GM18858 (cell line): ENCODE results near the gene ARAP2.

Experiments
- ATAC-seq: cut with Tn5 transposase; IDR thresholded peaks from one replicate; pipeline ENCODE4 v1.9.1; 2021; ENCODE audit not compliant: unreplicated experiment

Gene ARAP2

DNA sequence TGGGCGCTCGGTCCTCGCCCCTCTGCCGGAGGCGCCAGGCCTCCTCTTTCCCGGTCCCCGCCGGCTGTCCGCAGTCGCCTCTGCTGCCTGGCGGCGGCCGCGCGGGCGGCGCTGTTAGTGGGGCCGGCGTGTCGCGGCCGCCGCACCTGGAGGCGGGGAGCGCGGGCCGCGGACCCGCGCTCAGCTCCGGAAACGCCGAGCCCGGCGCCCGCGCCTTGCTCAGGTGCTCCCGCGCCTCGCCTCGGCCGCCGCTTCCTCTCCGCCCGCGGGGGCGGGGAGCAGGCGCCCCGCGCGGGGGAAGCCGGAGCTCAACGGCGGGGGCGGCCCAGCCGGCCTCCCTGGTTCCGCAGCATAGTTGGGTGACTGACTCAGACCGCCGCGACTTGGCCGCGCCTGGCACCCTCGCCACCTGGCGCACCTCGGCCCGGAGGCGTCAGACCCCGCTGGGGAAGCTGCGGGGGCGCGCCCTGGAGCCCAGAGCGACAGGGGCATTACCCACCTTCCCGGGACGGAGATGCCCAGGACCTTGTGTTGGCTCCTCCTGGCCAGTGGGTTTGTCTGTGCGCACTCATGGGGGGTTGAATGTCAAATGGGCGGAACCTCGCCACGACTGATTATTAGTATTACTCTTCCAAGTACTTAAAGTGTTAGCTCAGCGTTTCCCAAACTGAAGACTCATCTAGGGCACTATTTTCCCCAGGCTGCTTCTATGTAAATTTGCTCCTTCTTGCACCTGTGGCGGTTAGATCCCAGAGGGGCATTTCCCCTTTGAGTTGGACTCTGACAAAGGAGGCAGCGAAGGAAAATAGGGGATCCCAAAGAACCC, at the start of gene ARAP2:
ARAP2 (minus strand) TSS at position 258 of the 826 bp plus-strand sequence. CDS start 15,028 bp downstream, outside the sequence.
- peak; percentile 50 for ATAC-seq

- no peak for ATAC-seq
Measured at GRCh38 chr4:36292556-36293188, 48.4 kb upstream of the ARAP2 start.

- no peak for ATAC-seq
Measured at GRCh38 chr4:36290641-36291040, 46.3 kb upstream of the ARAP2 start.

DNA sequence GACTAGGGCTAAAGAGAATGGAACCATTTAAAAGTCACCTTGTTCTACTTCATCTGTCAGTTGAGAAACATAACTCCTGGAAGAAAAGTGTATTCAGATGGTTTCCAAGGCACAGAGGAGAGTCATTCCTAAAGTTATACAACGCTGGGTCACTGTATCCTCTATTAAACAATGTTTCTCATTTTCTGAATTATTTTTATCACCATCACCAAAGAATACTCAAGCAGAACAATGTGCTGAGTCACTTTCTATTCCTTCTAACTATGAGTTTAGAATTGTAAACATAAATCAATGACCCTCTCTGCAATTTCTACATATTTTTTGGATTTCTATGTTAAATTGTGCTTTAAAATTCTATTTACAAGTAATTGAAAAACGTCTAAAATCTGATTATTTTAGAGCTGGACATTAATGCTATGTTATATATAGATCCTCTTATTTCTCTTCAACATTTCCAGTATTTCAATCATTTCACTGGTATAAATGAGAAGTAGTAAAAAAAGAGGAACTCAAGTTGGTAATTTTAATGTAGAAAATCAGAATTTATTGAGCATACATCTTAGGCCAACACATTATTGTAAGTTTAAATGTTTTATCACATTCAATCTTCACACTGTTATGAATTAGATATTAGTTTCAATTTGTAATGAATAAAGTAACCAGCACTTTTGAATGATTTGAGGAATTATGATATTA, 44.6 kb upstream of the ARAP2 start:
- ATAC-seq, result no peak

DNA sequence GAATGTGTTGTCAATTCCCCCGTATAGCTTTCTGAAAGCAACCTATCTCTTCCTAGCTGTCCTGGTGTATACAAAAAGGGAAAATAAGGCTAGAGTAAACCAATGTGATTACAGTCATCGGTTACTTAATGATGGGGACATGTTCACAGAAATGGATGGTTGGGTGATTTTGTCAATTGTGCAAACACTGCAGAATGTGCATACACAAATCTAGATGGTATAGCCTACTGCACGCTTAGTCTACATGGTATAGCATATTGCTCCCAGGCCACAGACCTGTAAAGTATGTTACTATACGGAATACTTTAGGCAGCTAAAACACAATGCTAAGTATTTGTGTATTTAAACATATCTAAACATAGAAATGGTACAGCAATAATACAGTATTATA, 42.2 kb upstream of the ARAP2 start:
- ATAC-seq, result no peak

DNA sequence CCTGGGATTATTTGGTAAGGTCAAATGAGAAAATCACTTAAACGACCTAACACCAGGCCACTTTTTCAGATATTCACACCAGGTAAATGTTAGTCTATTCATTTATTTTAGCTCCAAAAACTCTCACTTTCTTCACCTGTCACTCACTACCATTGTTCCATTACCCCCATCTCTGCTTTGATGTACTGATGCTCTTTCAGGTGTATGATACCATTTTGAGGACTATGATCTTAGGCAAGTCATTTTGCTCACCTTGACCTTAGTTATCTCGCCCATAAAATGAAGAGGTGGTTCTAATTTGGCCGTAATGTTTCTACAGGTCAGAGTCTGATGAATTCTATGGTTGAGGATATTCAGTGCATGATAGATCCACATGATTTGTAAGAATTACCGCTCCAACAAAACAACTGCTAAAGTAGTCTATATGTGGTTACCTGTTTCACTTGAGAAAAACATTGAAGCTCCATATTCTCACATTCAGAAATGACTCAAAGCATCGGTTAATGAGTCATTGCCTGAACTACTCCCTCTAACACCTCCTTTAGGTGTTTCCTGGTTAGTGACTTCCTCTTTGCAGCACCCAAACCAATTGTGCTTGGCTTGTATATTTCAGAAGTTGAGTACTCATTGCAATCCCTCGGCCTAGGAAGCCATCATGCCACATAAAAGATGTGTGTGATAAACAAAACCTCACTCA, 41.6 kb upstream of the ARAP2 start:
- ATAC-seq, result peak; percentile 97

GRCh38 chr4:36283912-36284465, 39.7 kb upstream of the ARAP2 start:
- no peak for ATAC-seq

GRCh38 chr4:36282503-36283030, 38.3 kb upstream of the ARAP2 start:
- ATAC-seq, result no peak

GRCh38 chr4:36281384-36282106, 37.2 kb upstream of the ARAP2 start, which contains the start of gene DTHD1:
Gene DTHD1 (plus strand): TSS chr4:36281616. CDS start chr4:36281759, 143 bp downstream.
- no peak for ATAC-seq

DNA sequence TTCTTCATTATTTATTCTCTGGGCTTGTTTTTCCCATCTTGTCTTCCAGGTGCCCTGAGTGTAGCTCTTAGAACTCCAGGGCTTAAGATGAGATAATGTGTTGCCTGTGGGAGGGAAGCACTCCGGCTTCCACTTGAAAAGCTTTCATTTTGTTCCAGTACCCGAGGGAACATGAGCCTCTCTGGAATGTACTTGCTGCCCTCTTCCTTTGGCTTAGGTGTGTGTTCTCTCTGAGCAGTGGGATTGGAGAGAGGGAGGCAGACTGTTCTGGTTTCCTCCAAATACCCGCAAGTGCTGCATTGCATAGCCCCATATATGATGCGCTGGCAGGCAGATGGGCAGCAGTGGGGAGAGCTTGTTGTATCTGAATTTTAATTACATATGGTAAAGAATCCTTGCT, 36.2 kb upstream of the ARAP2 start:
- ATAC-seq, result no peak

- ATAC-seq, result no peak
Measured at GRCh38 chr4:36278789-36279188, 34.5 kb upstream of the ARAP2 start.

- peak; percentile 54 for ATAC-seq
Measured at GRCh38 chr4:36277533-36277932, 33.2 kb upstream of the ARAP2 start.

DNA sequence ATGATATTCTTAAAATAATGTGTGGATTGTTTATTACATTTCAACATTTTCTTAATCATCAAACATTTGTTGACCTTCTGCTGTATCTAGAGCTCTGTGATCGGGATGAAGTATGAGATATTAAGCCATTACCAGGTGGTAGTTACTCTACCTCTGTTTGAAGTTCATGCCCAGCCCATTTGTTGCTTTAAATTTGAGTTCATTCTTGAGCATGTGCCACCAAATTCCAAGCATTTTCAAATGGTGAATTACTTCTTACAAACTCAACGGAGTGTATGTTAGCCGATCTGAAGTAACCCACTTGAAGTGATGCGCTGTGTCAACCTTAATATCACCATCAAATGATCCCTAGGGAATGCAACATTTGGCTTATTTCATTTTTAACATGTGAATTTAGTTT, 29.8 kb upstream of the ARAP2 start:
- ATAC-seq, result no peak

GRCh38 chr4:36273276-36273675, 29.0 kb upstream of the ARAP2 start:
- ATAC-seq, result no peak

- no peak for ATAC-seq
Measured at GRCh38 chr4:36269533-36270173, 25.3 kb upstream of the ARAP2 start.

DNA sequence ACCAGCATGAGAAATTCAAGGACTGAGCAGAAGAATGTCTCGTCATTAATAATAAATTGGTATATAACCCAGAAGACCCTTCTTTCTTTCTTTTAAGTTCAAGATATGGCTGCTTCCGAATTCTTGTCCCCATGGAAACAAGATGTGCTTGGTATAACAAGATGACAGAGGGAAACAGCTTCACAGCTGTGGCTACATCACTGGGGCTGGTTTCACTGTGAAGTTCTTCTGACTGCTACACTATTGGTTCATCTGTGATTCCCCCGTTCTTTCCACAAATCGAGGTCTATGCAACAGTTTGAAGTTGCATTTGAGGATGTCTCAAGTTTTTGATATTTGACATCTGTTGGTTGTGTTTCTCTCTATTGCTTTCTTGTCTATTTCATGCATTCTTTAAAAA, 24.8 kb upstream of the ARAP2 start:
- no peak for ATAC-seq

DNA sequence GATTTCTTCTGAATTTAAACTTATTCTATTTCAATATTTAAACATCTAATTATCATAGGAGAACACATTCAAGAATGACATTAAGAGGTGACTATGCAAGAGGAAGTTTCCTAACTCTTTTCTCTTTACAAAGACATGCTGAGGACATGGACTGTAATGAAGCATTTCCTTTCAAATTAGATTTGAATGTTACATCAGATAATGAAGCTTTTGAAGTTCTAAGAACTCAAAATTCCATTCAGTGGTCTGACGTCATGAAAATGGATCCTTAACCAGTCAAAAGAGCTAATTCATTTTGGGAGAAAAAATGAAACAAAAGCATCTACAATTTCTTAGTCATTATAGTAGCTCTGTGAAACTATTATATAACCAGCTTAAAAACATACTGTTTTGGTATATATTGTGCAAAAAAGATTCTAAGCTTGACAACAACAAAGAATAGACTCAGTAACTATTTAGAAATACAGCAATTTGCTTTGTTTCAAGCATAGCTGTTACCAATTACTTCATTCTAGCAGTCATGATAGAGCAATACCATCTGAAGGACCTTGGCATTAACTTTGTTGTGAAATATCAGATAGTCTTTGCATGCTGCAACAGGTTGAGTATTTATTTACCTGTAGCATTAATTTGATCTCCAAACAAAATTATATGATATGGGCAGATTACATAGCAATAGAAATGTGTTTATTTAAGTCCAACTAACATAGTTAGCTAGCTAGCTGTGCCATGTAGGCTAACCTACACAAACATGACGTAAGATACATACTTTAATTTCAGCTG, 23.4 kb upstream of the ARAP2 start:
- no peak for ATAC-seq

DNA sequence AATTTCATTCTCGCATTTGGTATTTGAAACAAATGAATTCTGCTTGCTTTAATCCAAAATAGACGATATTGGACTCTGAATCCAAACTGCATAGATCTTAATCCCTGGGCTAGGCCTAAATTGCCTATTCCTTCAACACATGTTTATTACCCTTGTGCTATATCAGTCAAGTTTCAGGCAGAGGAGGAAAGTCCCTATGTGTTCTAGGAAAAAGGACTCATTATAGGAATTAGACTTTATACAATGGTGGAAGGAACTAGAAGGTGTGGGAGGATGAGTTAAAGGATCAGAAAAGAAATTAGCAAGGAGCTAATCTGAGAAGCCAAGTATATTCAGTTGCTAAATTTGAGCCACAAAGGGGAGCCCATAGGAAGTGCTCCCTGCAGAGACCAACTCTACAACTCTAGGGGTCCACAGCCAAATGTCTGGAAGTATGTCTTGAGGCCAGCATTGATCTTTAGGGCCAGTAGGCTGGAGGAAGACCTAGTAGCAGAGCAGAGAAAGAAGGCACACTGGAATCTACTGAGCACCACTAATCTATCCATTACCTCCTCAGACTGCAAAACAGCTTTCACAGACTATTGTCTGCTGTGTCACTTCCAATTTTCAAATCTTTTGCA, 20.0 kb upstream of the ARAP2 start:
- ATAC-seq, result no peak
